ENCODE data around the gene UGGT2. TPM values are rescaled to one million over a fixed set of nuclear protein-coding genes. Genes with fewer than 3 reads are reported as not detected.

The UGGT2 gene
- polyA plus RNA-seq, 2 of the 4 experiments (the other 2 are of a cell fraction), result 10.3 to 27.9 TPM

- no peak for TF ChIP-seq RARB (CRISPR knock-in tag; IDR thresholded peaks at IDR 0.05)
- TF ChIP-seq ZC3H11A (IDR thresholded peaks at IDR 0.05), result no peak
- TF ChIP-seq CBX8 (IDR thresholded peaks at IDR 0.05), result no peak
Measured at GRCh38 chr13:95841894-95842293, 211.3 kb downstream of the UGGT2 start (continued).

- peaks cover 14% of the 10 kb centered on the region for H3K4me1 ChIP-seq
- 24% methylated on average over 3 of the region's 3 CpGs for WGBS (ENCODE audit: missing lambda C conversion rate)
- TF ChIP-seq CTCF (IDR thresholded peaks at IDR 0.05) (peak; percentile 74), SMC3 (IDR thresholded peaks at IDR 0.05) (peak; percentile 74), RAD21 (conservative IDR thresholded peaks at IDR 0.05 in 1 of 2, IDR thresholded peaks at IDR 0.05 in 1 of 2) (peak; percentile 84 to 92), GATA3 (IDR thresholded peaks at IDR 0.05; ENCODE audit: borderline replicate concordance) (no peak), NFE2L2 (conservative IDR thresholded peaks at IDR 0.05; ENCODE audit: low read length) (no peak), RFX5 (IDR thresholded peaks at IDR 0.05) (no peak), ELK1 (IDR thresholded peaks at IDR 0.05; ENCODE audit: low read depth, low read length) (no peak)
- ATAC-seq (peak; percentile 68 to 82; a peak in 4 of 6 replicates), DNase-seq (ENCODE audit: low read depth in 1 of 2, low spot score in 1 of 2) (peak; percentile 26 to 37), FAIRE-seq (peak; percentile 36)
- CTCF ChIA-PET, result interaction anchor here (0.6 to 5.6 kb wide), 41 partner anchors 9 to 1200 kb away, joined by 3 to 101 read pairs (median 5); partner anchors contain the start of gene DZIP1
- H3K4me3 ChIP-seq, result no peak overlapping the region
- peak overlapping the region; percentile 45 for H3K4me2 ChIP-seq
- POLR2A ChIA-PET, result interaction anchor here (0.5 to 0.6 kb wide), 2 partner anchors 195 to 609 kb away, joined by 3 to 4 read pairs; no protein-coding TSS in a partner anchor
- no peaks in the 10 kb centered on the region for H3K9me3 ChIP-seq
- no peak overlapping the region for H3K27ac ChIP-seq
Measured at GRCh38 chr13:95834134-95834765, 219.0 kb downstream of the UGGT2 start.

GRCh38 chr13:95833719-95834118 is 219.5 kb downstream of the UGGT2 start:
- ChIA-PET CTCF (interaction anchor here (0.6 to 5.6 kb wide), 37 partner anchors 9 to 1199 kb away, joined by 3 to 101 read pairs (median 5); partner anchors contain the start of gene DZIP1), POLR2A (interaction anchor here (0.6 kb wide), 1 partner anchor 609 kb away, joined by 4 read pairs; no protein-coding TSS in a partner anchor)
- H3K4me1 ChIP-seq, result peaks cover 14% of the 10 kb centered on the region
- ATAC-seq (no peak), DNase-seq (ENCODE audit: low read depth in 1 of 2, low spot score in 1 of 2) (peak in 1 of 2 experiments; percentile 6), FAIRE-seq (no peak)
- H3K9me3 ChIP-seq, result no peaks in the 10 kb centered on the region
- peak overlapping the region in 1 of 2 experiments; percentile 1; a peak in 1 of 6 replicates for H3K27ac ChIP-seq
- 0% methylated on average over 1 of the region's 1 CpG for WGBS (ENCODE audit: missing lambda C conversion rate)
- TF ChIP-seq JUNB (IDR thresholded peaks at IDR 0.05), result no peak
- no peak for TF ChIP-seq RNF2 (IDR thresholded peaks at IDR 0.05; ENCODE audit: borderline replicate concordance, low read depth)
- H3K4me3 ChIP-seq, result no peak overlapping the region
- peak overlapping the region; percentile 45 for H3K4me2 ChIP-seq

GRCh38 chr13:95833126-95833525 is 220.1 kb downstream of the UGGT2 start:
- ATAC-seq (no peak), FAIRE-seq (no peak), DNase-seq (ENCODE audit: low read depth in 1 of 2, low spot score in 1 of 2) (no peak)
- no peaks in the 10 kb centered on the region for H3K9me3 ChIP-seq
- peaks cover 14% of the 10 kb centered on the region for H3K4me1 ChIP-seq
- peak overlapping the region; percentile 45; the same call in 2 of the 3 replicates for H3K4me2 ChIP-seq
- POLR2A ChIA-PET, result interaction anchor here (0.5 kb wide), 1 partner anchor 209 kb away, joined by 3 read pairs; no protein-coding TSS in a partner anchor
- CTCF ChIA-PET, result interaction anchor here (0.9 to 5.6 kb wide), 19 partner anchors 9 to 539 kb away, joined by 3 to 101 read pairs (median 8); no protein-coding TSS in a partner anchor
- H3K27ac ChIP-seq, result no peak overlapping the region; a peak in 1 of 6 replicates
- 72% methylated on average over 1 of the region's 1 CpG for WGBS (ENCODE audit: missing lambda C conversion rate)
- no peak for TF ChIP-seq FOSL2 (IDR thresholded peaks at IDR 0.05)
- peak; percentile 43 for TF ChIP-seq FOSL2 (CRISPR knock-in tag; IDR thresholded peaks at IDR 0.05)
- no peak for TF ChIP-seq MAZ (IDR thresholded peaks at IDR 0.05; ENCODE audit: borderline replicate concordance, low read depth, low read length)
- no peak for TF ChIP-seq EHF (CRISPR knock-in tag; IDR thresholded peaks at IDR 0.05)
- no peak overlapping the region for H3K4me3 ChIP-seq

Measured in A549 (cell line).